Measurements from ENCODE around the gene TBC1D32.

DNA sequence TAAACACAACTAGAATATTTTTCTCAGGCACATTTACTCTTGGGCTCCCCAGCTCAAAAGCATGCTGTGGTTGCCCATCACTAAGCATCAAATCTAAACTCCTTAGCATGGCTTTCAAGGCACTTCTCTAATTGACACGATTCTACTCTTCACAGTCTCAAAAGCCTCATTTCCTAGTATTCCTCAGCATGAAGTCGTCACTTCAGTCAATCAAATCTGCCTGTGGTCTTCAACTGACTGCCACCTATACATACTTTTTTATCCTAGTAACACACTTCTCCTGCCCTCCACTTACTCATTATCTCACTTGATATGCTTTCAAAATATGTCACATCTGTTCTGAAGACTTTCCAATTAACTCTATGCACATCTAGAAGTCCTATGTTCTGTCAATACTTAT is 110.3 kb downstream of the TBC1D32 start:
- no peak for TF ChIP-seq EZH2 (IDR thresholded peaks at IDR 0.05; ENCODE audit: low read length, missing control alignments)
- TF ChIP-seq, protein P1, sequence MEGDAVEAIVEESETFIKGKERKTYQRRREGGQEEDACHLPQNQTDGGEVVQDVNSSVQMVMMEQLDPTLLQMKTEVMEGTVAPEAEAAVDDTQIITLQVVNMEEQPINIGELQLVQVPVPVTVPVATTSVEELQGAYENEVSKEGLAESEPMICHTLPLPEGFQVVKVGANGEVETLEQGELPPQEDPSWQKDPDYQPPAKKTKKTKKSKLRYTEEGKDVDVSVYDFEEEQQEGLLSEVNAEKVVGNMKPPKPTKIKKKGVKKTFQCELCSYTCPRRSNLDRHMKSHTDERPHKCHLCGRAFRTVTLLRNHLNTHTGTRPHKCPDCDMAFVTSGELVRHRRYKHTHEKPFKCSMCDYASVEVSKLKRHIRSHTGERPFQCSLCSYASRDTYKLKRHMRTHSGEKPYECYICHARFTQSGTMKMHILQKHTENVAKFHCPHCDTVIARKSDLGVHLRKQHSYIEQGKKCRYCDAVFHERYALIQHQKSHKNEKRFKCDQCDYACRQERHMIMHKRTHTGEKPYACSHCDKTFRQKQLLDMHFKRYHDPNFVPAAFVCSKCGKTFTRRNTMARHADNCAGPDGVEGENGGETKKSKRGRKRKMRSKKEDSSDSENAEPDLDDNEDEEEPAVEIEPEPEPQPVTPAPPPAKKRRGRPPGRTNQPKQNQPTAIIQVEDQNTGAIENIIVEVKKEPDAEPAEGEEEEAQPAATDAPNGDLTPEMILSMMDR (conservative IDR thresholded peaks at IDR 0.05 in 1 of 2, IDR thresholded peaks at IDR 0.05 in 1 of 2; ENCODE audit: low read depth in 1 of 2, low read length in 2 of 2): no peak
